GM18873 (cell line): Measurements from ENCODE around the gene PDE9A.

Experiments used
- ATAC-seq: cut with Tn5 transposase; IDR thresholded peaks from one replicate; pipeline ENCODE4 v1.9.1; 2021; ENCODE audit warnings: mild to moderate bottlenecking, moderate library complexity, moderate number of reproducible peaks; ENCODE audit not compliant: unreplicated experiment, low FRiP score

PDE9A gene

DNA sequence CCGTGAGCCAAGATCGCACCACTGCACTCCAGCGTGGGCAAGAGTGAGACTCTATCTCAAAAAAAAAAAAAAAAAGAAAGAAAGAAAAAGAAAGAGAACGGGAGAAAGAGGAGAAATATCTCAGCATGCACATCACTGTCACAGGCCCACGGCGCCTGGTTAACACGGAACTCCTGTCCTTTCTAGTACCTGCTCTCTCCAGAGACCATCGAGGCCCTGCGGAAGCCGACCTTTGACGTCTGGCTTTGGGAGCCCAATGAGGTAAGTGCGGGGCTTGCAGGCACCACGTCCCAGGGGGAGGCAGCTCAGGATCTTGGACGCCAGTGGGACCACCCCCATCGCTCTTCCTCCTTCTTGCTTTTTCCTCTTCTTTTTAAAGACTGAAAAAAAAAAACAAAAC, 100.4 kb downstream of the PDE9A start:
- ATAC-seq = no peak

DNA sequence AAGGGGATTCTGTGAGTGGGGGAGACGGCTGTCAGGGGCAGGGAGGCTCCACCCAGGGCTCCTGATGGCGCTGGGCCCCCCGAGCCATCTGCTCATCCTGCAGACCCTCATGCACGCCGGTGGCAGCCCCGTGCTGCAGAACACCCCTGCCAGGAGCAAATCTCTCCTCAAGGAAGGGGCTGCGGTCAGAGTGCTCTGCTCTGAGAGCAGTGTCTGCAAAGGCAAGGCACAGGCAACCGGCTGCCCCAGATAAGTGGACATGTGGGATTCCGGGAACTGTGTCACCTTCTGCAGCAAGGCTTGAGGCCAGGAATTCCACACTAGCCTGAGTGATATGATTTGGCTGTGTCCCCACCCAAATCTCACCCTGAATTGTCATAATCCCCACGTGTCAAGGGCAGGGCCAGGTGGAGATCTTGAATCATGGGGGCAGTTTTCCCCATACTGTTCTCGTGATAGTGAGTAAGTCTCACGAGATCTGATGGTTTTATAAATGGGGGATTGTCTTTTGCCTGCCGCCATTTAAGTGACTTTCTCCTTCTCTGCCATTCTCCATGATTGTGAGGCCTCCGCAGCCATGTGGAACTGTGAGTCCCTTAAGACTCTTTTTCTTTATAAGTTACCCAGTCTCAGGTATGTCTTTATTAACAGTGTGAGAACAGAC, 101.0 kb downstream of the PDE9A start:
- no peak for ATAC-seq

DNA sequence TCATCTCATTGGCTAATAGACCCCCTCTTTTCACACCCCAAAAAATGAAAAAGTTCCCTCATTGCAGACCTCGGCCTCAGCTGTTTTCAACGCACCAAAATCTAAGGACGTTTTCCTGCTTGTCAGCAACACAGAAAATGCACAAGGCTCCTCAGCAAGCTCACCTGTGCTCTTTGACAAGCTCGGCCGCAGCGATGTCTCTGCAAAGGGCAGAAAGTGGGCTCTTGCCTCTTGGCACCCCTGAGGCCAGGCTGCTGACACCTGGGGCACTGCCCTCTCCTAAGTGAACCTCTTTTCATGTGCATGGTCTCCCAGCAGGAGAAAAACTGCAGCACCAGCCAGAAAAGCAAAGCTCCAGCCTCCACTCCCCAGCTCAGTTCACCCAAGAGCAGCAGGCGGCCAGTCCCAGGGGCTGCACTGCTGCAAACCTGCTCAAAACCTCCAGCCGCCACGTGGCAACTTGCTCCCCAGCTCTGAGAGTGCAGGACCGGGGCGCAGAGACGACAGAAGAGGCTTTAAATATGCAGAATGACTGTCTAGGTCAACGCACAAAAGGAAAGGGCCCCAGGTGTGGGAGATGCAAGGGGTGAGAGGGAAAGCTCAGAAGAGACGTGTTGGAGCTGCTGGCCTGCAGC, 101.7 kb downstream of the PDE9A start:
- no peak for ATAC-seq

DNA sequence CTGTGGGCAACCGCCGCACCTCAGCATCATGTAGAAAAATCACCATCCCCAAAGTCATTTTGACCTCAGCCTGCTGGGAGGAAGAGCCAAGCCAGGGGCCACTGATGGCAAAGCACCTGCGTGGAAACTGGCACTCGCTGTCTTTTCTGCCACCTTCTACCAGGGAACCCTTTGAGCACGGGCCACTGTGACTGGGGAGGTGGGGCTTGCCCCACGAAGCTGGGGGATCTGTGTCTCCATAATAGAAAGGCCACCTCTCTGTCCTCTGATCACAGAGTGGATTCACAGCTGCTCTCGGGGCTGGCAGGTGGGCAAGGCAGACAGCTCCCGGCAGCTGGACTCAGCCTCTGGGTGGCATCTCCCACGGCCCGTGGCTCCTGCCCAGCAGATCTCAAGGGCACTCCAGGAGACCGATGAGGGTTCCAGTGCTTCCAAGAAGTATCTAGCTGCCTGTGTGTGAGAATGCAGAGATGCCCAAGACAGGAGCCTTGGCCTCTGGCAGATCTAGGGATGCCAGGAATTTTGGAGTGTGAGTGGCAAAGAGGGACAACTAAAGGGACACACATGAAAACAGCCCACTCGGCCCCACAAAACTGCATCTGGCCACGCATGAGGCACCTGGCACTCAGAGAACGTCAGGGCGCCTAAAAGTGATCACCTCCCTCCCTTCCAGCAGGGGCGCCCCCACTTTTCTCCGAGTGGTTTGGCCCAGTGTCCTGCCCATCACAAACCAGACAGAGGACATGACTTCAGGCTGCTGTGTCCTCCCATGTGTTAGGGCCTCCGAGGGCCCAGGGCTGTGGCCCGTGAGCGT, 102.6 kb downstream of the PDE9A start:
- no peak for ATAC-seq

DNA sequence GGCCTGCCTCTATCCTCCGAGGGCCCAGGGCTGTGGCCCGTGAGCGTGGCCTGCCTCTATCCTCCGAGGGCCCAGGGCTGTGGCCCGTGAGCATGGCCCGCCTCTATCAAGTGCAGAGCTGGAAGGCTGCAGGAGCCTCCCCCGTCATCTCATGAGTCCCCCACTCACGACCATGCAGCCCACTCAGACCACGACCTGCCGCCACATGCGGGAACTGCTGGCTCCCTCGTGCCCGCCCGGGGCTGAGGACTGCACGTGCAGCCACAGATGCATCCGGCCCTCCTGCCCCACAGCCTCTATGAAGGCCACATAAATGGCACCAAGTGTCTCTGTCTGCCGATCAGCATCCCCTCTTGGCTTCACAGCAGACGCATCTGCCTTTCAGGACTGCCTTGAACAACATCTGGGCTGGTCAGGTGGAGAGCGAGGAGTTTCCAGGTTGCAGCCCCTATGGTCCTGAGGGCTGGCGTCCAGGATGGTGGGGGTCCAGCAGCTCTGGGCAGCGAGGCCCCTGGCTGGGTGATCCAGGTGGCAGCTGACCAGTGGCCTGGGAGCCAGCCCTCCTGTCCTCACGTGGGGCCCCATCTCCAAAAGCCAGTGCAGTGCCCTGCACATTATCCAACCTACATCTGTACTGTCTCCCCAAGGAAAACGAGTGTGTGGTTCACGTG, 103.3 kb downstream of the PDE9A start:
- ATAC-seq = no peak

DNA sequence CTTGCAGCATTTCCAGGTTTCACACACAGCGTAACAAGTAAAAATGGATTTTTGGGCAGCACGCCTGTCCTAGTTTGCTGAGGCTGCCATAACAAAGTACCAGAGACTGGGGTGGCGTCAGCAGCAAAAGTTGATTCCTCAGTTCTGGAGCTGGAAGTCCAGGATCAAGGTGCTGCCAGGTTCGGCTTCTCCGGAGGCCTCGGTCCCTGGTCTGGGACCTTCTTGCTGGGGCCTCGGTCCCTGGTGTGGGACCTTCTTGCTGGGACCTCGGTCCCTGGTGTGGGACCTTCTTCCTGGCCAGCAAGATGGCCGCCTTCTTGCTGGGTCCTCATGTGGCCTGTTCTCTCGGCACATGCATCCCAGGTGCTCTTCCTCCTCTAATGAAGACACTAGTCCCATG, 104.0 kb downstream of the PDE9A start:
- ATAC-seq = no peak

DNA sequence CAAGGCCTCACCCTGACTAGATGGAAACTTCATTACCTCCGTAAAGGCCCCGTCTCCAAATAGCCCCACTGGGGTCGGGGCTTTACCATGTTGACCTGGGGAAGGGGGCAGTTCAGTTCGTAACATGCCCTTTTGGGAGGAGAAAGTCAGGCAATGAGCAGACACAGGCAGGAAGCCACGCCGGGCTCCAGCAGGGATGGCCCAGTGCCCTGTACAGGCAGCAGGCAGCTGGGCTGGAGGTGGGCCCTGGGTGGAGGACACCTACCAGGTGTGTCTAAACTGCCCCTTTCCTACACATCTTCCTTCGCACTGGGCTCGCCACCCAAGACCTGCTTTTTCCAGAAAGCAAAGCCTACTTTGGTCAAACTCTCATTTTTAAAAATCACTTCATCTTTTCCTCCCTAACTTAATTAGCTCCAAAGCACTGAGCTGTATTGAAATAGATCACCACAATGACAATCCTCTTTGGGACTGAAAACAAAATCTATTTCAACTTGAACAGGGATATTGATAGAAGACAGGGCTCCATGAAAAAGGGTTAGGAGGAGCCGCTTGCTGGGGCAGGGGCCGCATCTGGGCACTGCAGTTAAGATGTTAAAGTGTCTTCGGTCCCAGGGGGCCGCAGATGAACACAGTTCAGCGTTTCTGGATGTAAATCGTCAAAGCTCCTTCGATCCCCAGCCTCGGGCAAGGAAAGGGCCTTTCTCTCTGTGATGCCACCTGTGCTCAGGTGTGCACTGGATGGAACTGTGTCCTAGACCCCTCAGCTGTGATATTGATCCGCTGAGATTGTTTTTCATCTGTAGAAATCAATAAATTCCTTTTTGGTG, 104.6 kb downstream of the PDE9A start:
- no peak for ATAC-seq

DNA sequence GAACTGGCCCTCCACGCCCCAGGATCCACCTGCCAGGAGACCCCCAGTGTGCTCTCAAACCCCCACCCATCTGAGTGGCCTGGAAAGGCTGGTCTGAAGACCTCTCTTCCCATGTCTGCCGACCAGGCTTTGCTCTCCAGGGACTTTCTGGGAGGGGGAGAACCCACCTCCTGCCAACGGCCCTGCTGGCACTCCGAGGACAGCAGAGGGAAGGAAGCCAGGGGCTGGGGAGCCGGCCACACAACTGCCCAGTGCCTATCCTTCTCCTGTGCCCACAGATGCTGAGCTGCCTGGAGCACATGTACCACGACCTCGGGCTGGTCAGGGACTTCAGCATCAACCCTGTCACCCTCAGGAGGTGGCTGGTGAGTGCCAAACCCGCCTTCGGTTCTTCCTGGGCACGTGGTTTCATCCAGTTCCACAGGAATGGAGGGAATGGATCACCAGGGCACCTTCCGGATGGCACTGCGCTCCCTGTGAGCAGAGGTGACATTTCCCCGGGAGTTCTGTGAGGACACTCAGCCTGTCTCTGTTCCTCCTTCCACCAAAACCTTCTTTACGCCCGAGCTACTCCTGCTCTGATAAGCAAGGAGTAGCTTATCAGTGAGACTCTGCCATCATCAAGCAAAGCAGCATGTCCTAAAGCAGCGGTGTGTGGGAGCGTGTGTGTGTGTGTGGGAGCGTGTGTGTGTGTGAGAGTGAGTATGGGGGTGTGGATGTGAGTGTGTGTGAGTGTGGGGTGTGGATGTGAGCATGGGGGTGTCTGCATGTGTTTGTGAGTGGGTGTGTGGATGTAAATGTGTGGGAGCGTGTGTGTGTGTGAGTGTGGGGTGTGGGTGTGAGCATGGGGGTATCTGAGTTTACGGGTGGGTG, 105.5 kb downstream of the PDE9A start:
- ATAC-seq = no peak

DNA sequence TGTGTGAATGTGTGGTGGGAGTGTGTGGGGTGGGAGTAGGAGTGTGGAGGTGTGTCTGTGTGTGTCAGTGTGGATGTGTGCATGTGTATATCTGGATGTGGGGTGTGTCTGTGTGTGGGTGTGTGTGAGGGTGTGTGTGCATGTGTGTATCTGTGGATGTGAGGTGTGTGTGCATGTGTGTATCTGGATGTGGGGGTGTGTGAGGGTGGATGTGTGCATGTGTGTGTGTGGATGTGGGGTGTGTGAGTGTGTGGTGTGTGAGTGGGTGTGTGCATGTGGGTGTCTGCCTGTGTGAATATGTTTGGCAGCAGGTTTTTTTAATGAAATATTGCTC, 106.1 kb downstream of the PDE9A start:
- ATAC-seq = no peak

DNA sequence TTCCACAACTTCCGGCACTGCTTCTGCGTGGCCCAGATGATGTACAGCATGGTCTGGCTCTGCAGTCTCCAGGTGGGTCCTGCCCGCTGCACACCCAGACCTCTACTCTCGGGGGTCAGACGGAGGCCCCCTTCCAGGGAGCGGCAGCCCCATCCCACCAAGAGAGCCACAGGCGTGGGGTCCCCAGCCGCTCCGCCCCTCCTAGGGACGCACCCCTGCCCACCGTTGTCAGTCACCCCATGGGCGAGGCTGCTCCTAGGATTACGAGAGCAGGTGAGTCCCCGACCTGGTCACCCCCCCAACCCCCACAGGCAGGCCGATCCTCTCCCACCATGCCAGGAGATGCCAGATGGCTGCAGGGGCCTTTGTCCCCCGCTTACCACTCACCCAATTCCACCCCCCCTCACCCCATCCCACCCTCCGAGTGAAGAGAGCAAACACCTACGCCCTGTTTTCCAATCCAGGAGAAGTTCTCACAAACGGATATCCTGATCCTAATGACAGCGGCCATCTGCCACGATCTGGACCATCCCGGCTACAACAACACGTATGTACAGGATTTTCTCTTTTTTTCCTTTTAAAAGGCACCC, 107.0 kb downstream of the PDE9A start:
- no peak for ATAC-seq

DNA sequence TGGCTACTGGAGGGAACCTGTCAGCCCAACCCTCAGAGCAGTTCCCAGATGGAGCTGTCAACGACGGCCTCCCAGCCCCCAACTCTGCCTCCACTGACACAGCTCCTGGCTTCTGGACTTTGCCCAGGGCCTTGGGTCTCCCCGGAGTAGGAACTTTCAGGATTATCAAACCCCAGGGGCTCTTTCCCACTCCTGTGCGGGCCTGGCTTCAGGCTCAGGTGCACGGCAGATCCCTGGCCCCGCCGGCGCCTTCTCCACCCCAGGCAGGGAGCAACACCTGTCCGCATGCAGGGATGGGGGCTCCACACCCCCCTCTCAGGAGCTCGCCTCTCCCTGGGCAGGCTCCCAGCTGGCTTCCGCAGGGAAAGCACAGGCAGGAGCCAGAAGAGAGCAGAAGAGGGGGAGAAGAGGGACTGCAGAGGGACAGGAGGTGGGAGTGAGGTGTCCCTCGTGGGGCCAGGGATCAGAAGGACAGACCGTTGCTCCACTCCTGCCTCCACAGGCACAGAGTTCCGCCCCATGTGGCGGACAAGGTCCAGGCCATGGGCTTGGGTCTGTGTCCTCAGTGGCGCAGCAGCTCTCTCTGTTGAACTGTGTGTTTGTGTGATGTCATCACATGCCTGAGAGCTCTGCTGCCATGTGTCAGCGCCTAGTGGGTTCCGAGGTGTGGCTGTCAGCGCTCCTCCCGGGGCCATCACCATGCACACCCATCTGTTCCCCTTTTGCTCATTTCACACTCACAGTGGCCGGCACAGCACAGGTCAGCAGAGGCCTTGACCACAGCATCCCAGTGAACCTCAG, 107.7 kb downstream of the PDE9A start:
- ATAC-seq = no peak

DNA sequence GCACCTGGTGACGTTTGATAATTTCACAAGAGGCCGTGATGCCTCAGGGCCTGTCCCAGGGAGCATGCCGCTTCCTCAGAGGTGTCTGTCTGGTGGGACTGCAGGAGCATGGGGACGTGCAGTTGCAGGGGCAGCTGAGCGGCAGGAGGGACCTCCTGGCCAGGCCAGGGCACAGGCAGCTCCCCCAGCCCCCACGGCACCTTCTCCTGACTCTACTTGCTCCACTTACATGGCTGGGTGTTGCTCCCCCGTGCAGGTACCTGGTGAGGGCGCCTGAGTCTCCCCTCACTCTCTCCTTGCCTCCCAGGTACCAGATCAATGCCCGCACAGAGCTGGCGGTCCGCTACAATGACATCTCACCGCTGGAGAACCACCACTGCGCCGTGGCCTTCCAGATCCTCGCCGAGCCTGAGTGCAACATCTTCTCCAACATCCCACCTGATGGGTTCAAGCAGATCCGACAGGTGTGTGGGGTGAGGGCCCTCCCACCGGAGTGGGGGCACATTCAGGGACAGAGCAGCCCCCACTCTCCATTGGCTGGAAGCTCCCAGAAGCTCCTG, 108.4 kb downstream of the PDE9A start:
- ATAC-seq = no peak

DNA sequence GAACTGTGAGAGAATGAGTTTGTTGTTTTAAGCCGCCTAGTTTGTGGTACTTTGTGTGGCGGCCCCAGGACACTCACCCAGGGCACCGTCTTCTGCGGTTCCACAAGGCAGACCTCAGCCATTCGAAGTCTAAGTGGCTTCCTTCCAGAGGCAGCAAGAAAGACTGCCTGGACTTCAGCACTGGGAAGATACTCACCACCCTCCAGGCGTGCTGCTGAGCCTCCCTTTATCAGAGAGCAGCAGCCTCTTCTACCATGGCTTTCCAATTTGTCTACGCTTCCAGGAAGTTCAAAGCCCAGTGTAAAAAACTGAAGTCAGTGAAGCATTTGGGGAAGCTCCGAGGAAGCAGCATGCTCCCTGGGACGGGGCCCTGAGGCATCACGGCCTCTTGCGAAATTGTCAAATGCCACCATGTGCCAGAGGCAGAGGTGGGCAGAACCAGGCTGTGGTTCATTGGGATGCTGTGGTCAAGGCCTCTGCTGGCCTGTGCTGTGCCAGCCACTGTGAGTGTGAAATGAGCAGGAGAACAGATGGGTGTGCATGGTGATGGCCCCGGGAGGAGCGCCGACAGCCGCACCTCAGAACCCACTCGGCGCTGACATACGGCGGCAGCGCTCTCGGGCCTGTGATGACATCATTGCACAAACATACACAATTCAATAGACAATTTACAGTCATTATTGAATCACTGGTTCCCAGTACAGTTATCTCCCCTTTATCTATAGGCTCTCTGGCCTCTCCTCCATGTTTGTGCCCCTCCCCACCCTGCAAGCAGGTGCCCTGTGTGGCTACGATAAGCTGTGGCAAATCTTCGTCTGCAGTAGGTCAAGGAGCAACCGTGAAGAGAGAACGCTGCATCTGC, 110.4 kb downstream of the PDE9A start:
- no peak for ATAC-seq

DNA sequence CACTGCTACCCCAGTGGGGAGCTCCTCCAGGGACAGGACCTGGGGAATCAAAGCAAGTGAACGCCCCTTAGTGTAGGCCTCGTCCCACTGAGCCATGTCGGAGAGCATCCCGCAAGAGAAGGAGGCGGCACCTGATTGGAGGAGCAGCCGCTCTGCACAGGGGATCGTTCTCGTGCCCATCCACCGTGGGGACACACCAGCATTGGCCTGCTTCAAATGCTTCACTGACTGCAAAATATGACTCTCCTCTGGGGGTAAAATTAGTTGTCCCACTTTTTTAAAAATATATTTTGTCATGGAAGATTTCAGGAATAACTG, 111.0 kb downstream of the PDE9A start:
- no peak for ATAC-seq

DNA sequence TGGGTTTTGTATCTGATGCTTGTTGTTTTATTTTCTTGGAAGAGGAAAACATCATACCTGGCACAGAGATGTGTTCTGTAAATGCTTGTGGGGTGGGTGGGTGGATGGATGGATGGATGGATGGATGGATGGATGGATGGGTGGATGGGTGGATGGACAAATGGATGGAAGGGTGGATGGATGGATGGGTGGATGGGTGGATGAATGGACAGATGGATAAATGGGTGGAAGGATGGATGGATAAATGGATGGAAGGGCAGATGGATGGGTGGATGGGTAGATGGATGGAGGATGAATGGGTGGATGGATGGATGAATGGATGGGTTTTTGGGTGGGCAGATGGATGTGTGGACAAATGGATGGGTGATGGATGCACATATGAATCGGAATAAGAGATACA, 111.5 kb downstream of the PDE9A start:
- no peak for ATAC-seq

DNA sequence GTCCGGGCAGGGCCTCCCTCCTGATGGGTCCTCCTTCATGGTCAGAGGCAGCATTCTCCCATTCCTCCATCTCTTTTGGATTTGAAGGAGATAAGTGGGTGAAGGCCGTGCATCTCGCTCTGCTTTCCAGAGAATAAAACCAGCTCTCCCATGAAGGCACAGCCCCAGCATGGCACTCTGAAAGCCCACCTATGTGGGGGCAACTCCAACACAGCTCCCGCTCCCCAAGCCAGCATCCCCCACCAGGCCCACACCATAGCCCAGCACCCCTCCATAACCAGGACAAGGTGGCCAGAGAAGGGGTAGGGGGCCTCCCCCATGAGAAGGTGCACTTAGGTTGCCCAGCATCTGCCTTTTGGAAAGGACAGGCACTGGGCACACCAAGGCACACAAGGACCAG, 112.2 kb downstream of the PDE9A start:
- ATAC-seq = no peak
